GM19397 (cell line): ENCODE measurements around the gene MYL11.
A peak's percentile ranks its signal among the peaks of the same experiment; 100 is the strongest.

ENCODE experiments used
- ATAC-seq: cut with Tn5 transposase; IDR thresholded peaks from one replicate; pipeline ENCODE4 v1.9.1; 2021; ENCODE audit warnings: mild to moderate bottlenecking, moderate library complexity; ENCODE audit not compliant: unreplicated experiment

Gene MYL11

GRCh38 chr16:30369938-30370455 lies 4.6 kb upstream of the MYL11 start:
- ATAC-seq: peak; percentile 20

- ATAC-seq: peak; percentile 71
Observed at GRCh38 chr16:30370456-30371247, 4.0 kb upstream of the MYL11 start, which contains the start of gene TBC1D10B. Gene TBC1D10B (minus strand): TSS chr16:30370494. CDS start chr16:30370183, 311 bp downstream.

- ATAC-seq: no peak
Observed at GRCh38 chr16:30371248-30371816, 3.3 kb upstream of the MYL11 start.

- ATAC-seq: no peak
Observed at GRCh38 chr16:30372038-30372712, 2.4 kb upstream of the MYL11 start.

GRCh38 chr16:30372725-30373124 lies 1.9 kb upstream of the MYL11 start:
- no peak for ATAC-seq

GRCh38 chr16:30375864-30376263 lies 1.3 kb downstream of the MYL11 start:
- ATAC-seq: no peak

GRCh38 chr16:30376461-30376902 lies 1.9 kb downstream of the MYL11 start:
- ATAC-seq: no peak

- no peak for ATAC-seq
Observed at GRCh38 chr16:30377050-30377811, 2.6 kb downstream of the MYL11 start.

- peak; percentile 49 for ATAC-seq
Observed at GRCh38 chr16:30377812-30378235, 3.2 kb downstream of the MYL11 start.

GRCh38 chr16:30378236-30379157 lies 3.9 kb downstream of the MYL11 start:
- peak; percentile 84 for ATAC-seq

GRCh38 chr16:30379158-30379783 lies 4.7 kb downstream of the MYL11 start:
- peak; percentile 0 for ATAC-seq

GRCh38 chr16:30380072-30380802 lies 5.6 kb downstream of the MYL11 start:
- ATAC-seq: no peak

GRCh38 chr16:30380803-30381208 lies 6.2 kb downstream of the MYL11 start:
- no peak for ATAC-seq

GRCh38 chr16:30381291-30382041 lies 6.9 kb downstream of the MYL11 start:
- ATAC-seq: no peak

GRCh38 chr16:30382111-30382881 lies 7.7 kb downstream of the MYL11 start, which contains the start of gene SEPTIN1:
Gene SEPTIN1 (minus strand): TSS chr16:30382561. CDS start chr16:30382542, 19 bp downstream.
- no peak for ATAC-seq

GRCh38 chr16:30383521-30383920 lies 8.9 kb downstream of the MYL11 start:
- ATAC-seq: no peak

- ATAC-seq: no peak
Observed at GRCh38 chr16:30394592-30395154, 20.1 kb downstream of the MYL11 start.
